Mononuclear cell (primary cell): ENCODE measurements around the gene ATG2A. TPM values are rescaled to one million over a fixed set of nuclear protein-coding genes. Genes with fewer than 3 reads are reported as not detected.

Source experiments
- H3K27me3 ChIP-seq: 2 replicates; pipeline ENCODE4 v1.6.0; 2011; ENCODE audit warnings: low read length, control low read depth; ENCODE audit not compliant: insufficient read depth
- H3K4me1 ChIP-seq: 2 replicates; pipeline ENCODE4 v1.5.1; 2011; ENCODE audit warnings: mild to moderate bottlenecking, low read length, control low read depth; ENCODE audit not compliant: insufficient read depth
- H3K4me3 ChIP-seq: 2 replicates; pipeline ENCODE4 v1.5.1; 2011; ENCODE audit warnings: mild to moderate bottlenecking, low read length, moderate library complexity
- H3K9me3 ChIP-seq: 2 replicates; pipeline ENCODE4 v1.5.1; 2011; ENCODE audit warnings: low read depth, mild to moderate bottlenecking, control low read depth, low read length
- total RNA-seq: library from RNA; depleted of rRNA; stranded (reverse); fragments of >200 nt; gene quantifications from one replicate; pipeline ENCODE4 v1.2.3, GENCODE V29; 2012

Gene ATG2A
- total RNA-seq, 1 donor, result 80.2 TPM

- Histone ChIP-seq H3K27me3 (no peaks in the 10 kb centered on the region), H3K4me3 (peak overlapping the region; percentile 96), H3K4me1 (peaks cover 83% of the 10 kb centered on the region), H3K9me3 (no peaks in the 10 kb centered on the region)
These were observed 39.4 kb downstream of the ATG2A start for GRCh38 chr11:64877390-64878222.

GRCh38 chr11:64876835-64877341 lies 40.1 kb downstream of the ATG2A start:
- Histone ChIP-seq H3K4me3 (peak overlapping the region; percentile 96), H3K4me1 (peaks cover 90% of the 10 kb centered on the region), H3K27me3 (no peaks in the 10 kb centered on the region), H3K9me3 (no peaks in the 10 kb centered on the region)

GRCh38 chr11:64876229-64876750 lies 40.7 kb downstream of the ATG2A start:
- Histone ChIP-seq H3K4me3 (peak overlapping the region; percentile 96), H3K4me1 (peaks cover 92% of the 10 kb centered on the region), H3K27me3 (no peaks in the 10 kb centered on the region), H3K9me3 (no peaks in the 10 kb centered on the region)

DNA sequence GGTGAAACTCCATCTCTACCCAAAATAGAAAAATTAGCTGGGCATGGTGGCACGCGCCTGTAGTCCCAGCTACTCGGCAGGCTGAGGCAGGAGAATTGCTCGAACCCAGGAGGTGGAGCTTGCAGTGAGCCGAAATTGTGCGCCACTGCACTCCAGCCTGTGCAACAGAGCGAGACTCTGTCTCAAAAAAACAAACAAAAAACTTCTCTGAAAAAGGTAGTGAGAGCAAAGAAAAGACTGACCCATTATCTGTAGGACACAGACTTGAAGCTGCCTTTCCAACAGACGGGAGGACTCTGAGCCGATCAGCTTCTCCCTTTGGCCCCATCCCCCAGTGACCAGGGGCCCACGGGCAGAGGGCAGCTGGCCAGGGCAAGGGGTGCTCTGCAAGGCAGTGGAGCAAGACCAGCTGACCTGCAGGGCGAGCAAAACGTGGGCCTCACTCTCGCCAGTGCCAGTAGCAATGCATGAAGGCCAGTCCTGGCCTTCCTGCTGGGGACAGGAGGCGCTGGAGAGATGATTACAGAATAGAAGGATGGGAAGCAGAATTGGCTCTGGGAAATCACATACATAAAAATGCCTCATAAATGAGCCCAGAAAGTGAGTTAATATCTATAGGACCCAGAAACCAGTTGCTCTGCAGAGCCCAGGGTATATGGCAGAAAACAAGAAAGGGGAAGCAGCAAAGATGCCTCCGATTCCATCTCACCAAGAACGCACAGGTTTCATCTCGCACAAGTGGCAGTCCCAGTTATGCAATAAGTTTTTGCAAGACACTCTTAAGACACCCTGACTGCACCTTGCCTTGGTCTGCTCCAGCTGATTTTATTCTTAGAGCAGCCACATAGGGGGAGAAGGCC lies 41.4 kb downstream of the ATG2A start:
- Histone ChIP-seq H3K4me1 (peaks cover 92% of the 10 kb centered on the region), H3K27me3 (no peaks in the 10 kb centered on the region), H3K9me3 (no peaks in the 10 kb centered on the region), H3K4me3 (peak overlapping the region; percentile 96)

- H3K9me3 ChIP-seq, result no peaks in the 10 kb centered on the region
- peak overlapping the region; percentile 96 for H3K4me3 ChIP-seq
- no peaks in the 10 kb centered on the region for H3K27me3 ChIP-seq
- peaks cover 92% of the 10 kb centered on the region for H3K4me1 ChIP-seq
These were observed 42.4 kb downstream of the ATG2A start for GRCh38 chr11:64874308-64875240.

DNA sequence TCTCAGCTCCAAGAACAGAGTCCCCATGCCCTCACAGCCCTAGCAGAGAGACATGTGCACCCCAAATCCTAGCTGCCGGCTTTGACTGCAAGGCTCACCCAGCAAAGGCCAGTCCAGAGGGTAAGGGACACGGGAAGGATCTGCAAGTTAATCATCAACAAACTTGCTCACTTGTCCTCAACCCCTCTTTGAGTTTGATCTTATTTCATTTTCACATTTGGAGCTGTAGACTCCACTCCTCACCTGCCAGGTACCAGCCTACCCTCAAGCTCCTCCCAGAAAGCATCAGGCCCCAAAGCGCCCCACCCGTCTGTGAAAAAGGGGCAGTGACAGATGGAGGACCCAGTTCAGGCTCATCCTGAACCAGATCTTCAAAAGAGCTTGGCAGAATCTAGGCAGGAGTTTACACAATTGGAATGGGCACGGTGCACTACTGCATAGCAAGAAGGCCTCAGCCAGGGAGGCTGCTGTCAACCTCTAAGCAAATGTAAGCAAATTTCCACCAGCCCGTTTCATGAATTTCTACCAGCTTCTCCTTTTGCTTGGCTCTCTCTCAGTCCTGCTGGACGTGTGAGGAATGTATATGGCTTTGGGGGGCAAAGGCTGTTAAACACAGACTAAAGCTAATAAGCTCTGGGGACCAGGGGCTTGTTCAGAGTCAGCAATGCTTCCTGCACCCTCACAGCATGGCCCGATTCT lies 44.1 kb downstream of the ATG2A start:
- Histone ChIP-seq H3K4me1 (peaks cover 99% of the 10 kb centered on the region), H3K4me3 (no peak overlapping the region)

GRCh38 chr11:64871492-64871891 lies 45.5 kb downstream of the ATG2A start:
- Histone ChIP-seq H3K27me3 (no peaks in the 10 kb centered on the region), H3K4me1 (peaks cover 99% of the 10 kb centered on the region), H3K4me3 (no peak overlapping the region), H3K9me3 (no peaks in the 10 kb centered on the region)

More for the DNA sequence above, 44.1 kb downstream of the ATG2A start:
- no peaks in the 10 kb centered on the region for H3K9me3 ChIP-seq
- no peaks in the 10 kb centered on the region for H3K27me3 ChIP-seq

GRCh38 chr11:64870893-64871466 lies 46.0 kb downstream of the ATG2A start:
- Histone ChIP-seq H3K27me3 (no peaks in the 10 kb centered on the region), H3K4me1 (peaks cover 99% of the 10 kb centered on the region), H3K4me3 (peak overlapping the region; percentile 1), H3K9me3 (no peaks in the 10 kb centered on the region)

- Histone ChIP-seq H3K27me3 (no peaks in the 10 kb centered on the region), H3K9me3 (no peaks in the 10 kb centered on the region), H3K4me1 (peaks cover 99% of the 10 kb centered on the region), H3K4me3 (peak overlapping the region; percentile 1)
These were observed 46.7 kb downstream of the ATG2A start for GRCh38 chr11:64870176-64870892.

- no peaks in the 10 kb centered on the region for H3K9me3 ChIP-seq
- no peak overlapping the region for H3K4me3 ChIP-seq
- H3K4me1 ChIP-seq, result peaks cover 99% of the 10 kb centered on the region
- no peaks in the 10 kb centered on the region for H3K27me3 ChIP-seq
These were observed 47.3 kb downstream of the ATG2A start for GRCh38 chr11:64869571-64870175.

DNA sequence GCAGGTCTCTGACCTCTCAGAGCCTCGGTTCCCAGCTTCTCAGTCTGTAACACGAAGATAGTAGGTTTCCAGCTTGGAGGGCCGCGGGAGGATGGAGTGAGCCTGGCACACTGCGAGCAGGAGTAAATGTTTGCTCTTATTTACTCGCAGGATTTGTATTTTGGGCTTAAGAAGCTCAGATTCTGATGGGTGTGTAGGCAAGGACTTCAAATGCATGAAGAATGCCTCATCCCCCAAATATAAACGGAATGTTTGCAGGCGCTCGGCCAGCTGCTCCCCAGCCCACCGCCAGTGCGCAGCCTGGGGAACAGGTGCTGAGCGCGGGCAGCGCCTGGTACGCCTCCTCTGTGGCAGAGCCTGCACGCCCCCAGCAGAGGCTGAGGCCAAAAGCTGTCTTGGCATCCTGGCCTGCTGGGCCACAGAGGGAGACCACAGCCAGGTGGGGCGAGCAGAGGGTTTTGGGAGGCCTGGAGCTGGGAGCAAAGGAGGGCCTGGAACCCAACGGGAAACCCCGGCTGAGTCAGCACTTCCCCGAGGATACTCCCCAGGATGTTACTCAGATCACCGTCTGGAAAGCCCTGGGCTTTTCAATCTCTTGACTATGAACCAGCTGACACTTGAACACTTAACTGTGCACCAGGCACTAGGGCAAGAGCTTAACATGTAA lies 48.0 kb downstream of the ATG2A start:
- no peaks in the 10 kb centered on the region for H3K27me3 ChIP-seq
- peaks cover 100% of the 10 kb centered on the region for H3K4me1 ChIP-seq
- no peak overlapping the region for H3K4me3 ChIP-seq
- no peaks in the 10 kb centered on the region for H3K9me3 ChIP-seq

- H3K4me3 ChIP-seq, result no peak overlapping the region
- H3K9me3 ChIP-seq, result no peaks in the 10 kb centered on the region
- H3K4me1 ChIP-seq, result peaks cover 100% of the 10 kb centered on the region
- H3K27me3 ChIP-seq, result no peaks in the 10 kb centered on the region
These were observed 49.1 kb downstream of the ATG2A start for GRCh38 chr11:64867748-64868462.
